HG03064 (cell line): ENCODE data around the gene SOD3.

Experiments used
- ATAC-seq: cut with Tn5 transposase; IDR thresholded peaks from one replicate; pipeline ENCODE4 v1.9.1; 2021; ENCODE audit warnings: low read depth; ENCODE audit not compliant: unreplicated experiment

The SOD3 gene

GRCh38 chr4:24840826-24841543, 45.6 kb downstream of the SOD3 start:
- no peak for ATAC-seq

- no peak for ATAC-seq
Measured at GRCh38 chr4:24842356-24842755, 47.0 kb downstream of the SOD3 start.

- no peak for ATAC-seq
Measured at GRCh38 chr4:24843096-24843495, 47.7 kb downstream of the SOD3 start.

GRCh38 chr4:24845132-24845531, 49.8 kb downstream of the SOD3 start:
- ATAC-seq, result no peak

- no peak for ATAC-seq
Measured at GRCh38 chr4:24845902-24846301, 50.5 kb downstream of the SOD3 start.

GRCh38 chr4:24846716-24847115, 51.3 kb downstream of the SOD3 start:
- ATAC-seq, result no peak

GRCh38 chr4:24849351-24849750, 54.0 kb downstream of the SOD3 start:
- ATAC-seq, result no peak

GRCh38 chr4:24849756-24850155, 54.4 kb downstream of the SOD3 start:
- no peak for ATAC-seq
